ENCODE data around the gene RASGRF2. TPM values are rescaled to one million over a fixed set of nuclear protein-coding genes. Genes with fewer than 3 reads are reported as not detected.

The RASGRF2 gene
- total and polyA plus RNA-seq, 9 of the 15 experiments (the other 6 are each of a cell fraction or from before 2014, with no cell fraction given), result 0.01 to 0.22 (median 0.08) TPM; not detected in 2

GRCh38 chr5:81044868-81045267 is 84.7 kb downstream of the RASGRF2 start:
- no TSS peak for BruUV-seq (replicated peaks)
- FAIRE-seq (no peak), ATAC-seq (no peak), DNase-seq (ENCODE audit: extremely low read depth in 1 of 4, low spot score in 3 of 4) (no peak)
- no peak overlapping the region for H2AFZ ChIP-seq (ENCODE audit: low read depth, low read length)
- in situ Hi-C loops (cut with MboI), result no loop called here
- H3K9ac ChIP-seq (ENCODE audit: insufficient read depth in 1 of 2, low read depth in 2 of 2, low read length in 2 of 2), result no peak overlapping the region
- no peaks in the 10 kb centered on the region for H3K36me3 ChIP-seq (ENCODE audit: control insufficient read depth, insufficient read depth, low read length)
- no peak overlapping the region for H3K27ac ChIP-seq (ENCODE audit: extremely low read depth, low read depth, low read length)
- H3K27me3 ChIP-seq (ENCODE audit: control insufficient read depth in 2 of 2, insufficient read depth in 2 of 2, low read length in 2 of 2), result peaks cover 3 to 8% of the 10 kb centered on the region in 2 experiments; a peak in 2 of 5 replicates
- no peaks in the 10 kb centered on the region for H3K79me2 ChIP-seq (ENCODE audit: control insufficient read depth, insufficient read depth, low read length)
- no peaks in the 10 kb centered on the region for H3K9me1 ChIP-seq (ENCODE audit: control insufficient read depth, insufficient read depth, low read length)
- H3K4me3 ChIP-seq, result no peak overlapping the region
- H3K9me3 ChIP-seq (replicated peaks; ENCODE audit: control insufficient read depth, insufficient read depth, low read depth, low read length), result no peaks in the 10 kb centered on the region
- ChIA-PET POLR2A (no interaction called here), CTCF (ENCODE audit: low intra/inter-chr PET ratio) (no interaction called here)
- H3K4me2 ChIP-seq (ENCODE audit: insufficient read depth, low read length), result no peak overlapping the region
- 2% methylated on average over 4 of the region's 4 CpGs for WGBS (ENCODE audit: insufficient coverage, low coverage, missing lambda C conversion rate)
- no peaks in the 10 kb centered on the region for H4K20me1 ChIP-seq (replicated peaks; ENCODE audit: control insufficient read depth, insufficient read depth, low read length)
- intact Hi-C loops (cut with micrococcal nuclease), result no loop called here
- no peaks in the 10 kb centered on the region for H3K4me1 ChIP-seq (replicated peaks in 1 of 2; ENCODE audit: control insufficient read depth in 2 of 2, insufficient read depth in 2 of 2, low read length in 2 of 2)
- TF ChIP-seq MCM2 (IDR thresholded peaks at IDR 0.05; ENCODE audit: low read depth) (no peak), ZNF184 (CRISPR knock-in tag; IDR thresholded peaks at IDR 0.05) (no peak), U2AF2 (optimal IDR thresholded peaks at IDR 0.05; ENCODE audit: low read depth, low read length) (no peak), MLLT1 (IDR thresholded peaks at IDR 0.05) (no peak), EHMT2 (IDR thresholded peaks at IDR 0.05) (no peak), SMARCA5 (IDR thresholded peaks at IDR 0.05) (no peak), GTF2B (IDR thresholded peaks at IDR 0.05; ENCODE audit: extremely low read depth, insufficient read length) (no peak), KDM5B (IDR thresholded peaks at IDR 0.05; ENCODE audit: insufficient replicate concordance, low read depth, low read length) (no peak), GABPA (tag; conservative IDR thresholded peaks at IDR 0.05; ENCODE audit: low read depth) (no peak), PREB (CRISPR knock-in tag; IDR thresholded peaks at IDR 0.05) (no peak), ZNF511 (CRISPR knock-in tag; IDR thresholded peaks at IDR 0.05) (no peak), TAL1 (IDR thresholded peaks at IDR 0.05) (no peak), ZNF586 (CRISPR knock-in tag; conservative IDR thresholded peaks at IDR 0.05) (no peak), ZKSCAN3 (CRISPR knock-in tag; IDR thresholded peaks at IDR 0.05) (no peak), TSHZ1 (CRISPR knock-in tag; IDR thresholded peaks at IDR 0.05) (no peak), FOXJ3 (CRISPR knock-in tag; IDR thresholded peaks at IDR 0.05) (no peak), CSDE1 (IDR thresholded peaks at IDR 0.05) (no peak)

Data from K562 (cell line).